Thyroid gland (tissue), 4 donors: Measurements from ENCODE around the gene ZBTB4. TPM values are rescaled to one million over a fixed set of nuclear protein-coding genes. Genes with fewer than 3 reads are reported as not detected.

Experiments used
- DNase-seq, 2 donors: peaks; one replicate each; pipeline ENCODE4 v3.0.0-alpha.2; 2019
- H3K27ac ChIP-seq, 3 donors: fragments of 200-600 bp; sonication (generic); 1 replicate in 2 of 3; 2 replicates in 1 of 3; pipeline ENCODE4 v1.5.1; 2016 to 2019; ENCODE audit warnings: mild to moderate bottlenecking in 1 of 3, moderate library complexity in 1 of 3
- H3K27me3 ChIP-seq: fragments of 200-600 bp; sonication (generic); one replicate; pipeline ENCODE4 v1.5.1; 2019
- H3K36me3 ChIP-seq, 2 donors: fragments of 200-600 bp; sonication (generic); one replicate each; pipeline ENCODE4 v1.5.1; 2016 to 2019
- H3K4me1 ChIP-seq, 2 donors: fragments of 200-600 bp; sonication (generic); one replicate each; pipeline ENCODE4 v1.5.1; 2017 to 2019
- H3K4me3 ChIP-seq, 3 donors: fragments of 200-600 bp; sonication (generic); replicated peaks in 1 of 3; 1 replicate in 2 of 3; 2 replicates in 1 of 3; pipeline ENCODE4 v1.5.1; 2016; ENCODE audit warnings: mild to moderate bottlenecking in 1 of 3
- H3K9me3 ChIP-seq: fragments of 200-600 bp; sonication (generic); one replicate; pipeline ENCODE4 v1.5.1; 2017
- CTCF ChIP-seq, 6 experiments: fragments of 200-600 bp in 3 of 6; fragments of 450-650 bp in 3 of 6; sonication (generic) in 3 of 6; IDR thresholded peaks; one replicate each; pipeline ENCODE4 v1.5.1; 2016 to 2019; ENCODE audit warnings: antibody characterized with exemption in 6 of 6, mild to moderate bottlenecking in 2 of 6, inconsistent platforms in 1 of 6, moderate library complexity in 1 of 6
- POLR2A ChIP-seq, 2 donors: fragments of 450-650 bp; IDR thresholded peaks; one replicate each; pipeline ENCODE4 v1.6.1; 2017; ENCODE audit warnings: antibody characterized with exemption in 2 of 2, mild to moderate bottlenecking in 2 of 2, moderate library complexity in 1 of 2
- WGBS, 2 donors: methylation state at CpG; one replicate each; pipeline ENCODE4 v1.1.5; 2017; 5-methylcytosine and 5-hydroxymethylcytosine counted together
- intact Hi-C: fragments of 100-400 bp; cut with DNase I; formaldehyde crosslinking; loops from one replicate; pipeline ENCODE4 v1.15.1; 2023
- total RNA-seq, 4 donors: library from RNA; depleted of rRNA; stranded (reverse); fragments of >200 nt; gene quantifications; one replicate each; pipeline ENCODE4 v1.2.3, GENCODE V29; 2016

ZBTB4 gene
- total RNA-seq, 4 donors from 2014 or later = 58.5 to 85.2 (median 79.9) TPM

GRCh38 chr17:7495906-7496434 is 16.5 kb upstream of the ZBTB4 start:
- peaks cover 0 to 15% of the 10 kb centered on the region in 2 donors for H3K4me1 ChIP-seq
- TF ChIP-seq POLR2A (IDR thresholded peaks at IDR 0.05) = no peak
- no peak for TF ChIP-seq CTCF (IDR thresholded peaks at IDR 0.05)
- no peak overlapping the region for H3K27ac ChIP-seq
- H3K36me3 ChIP-seq = peaks cover 48 to 51% of the 10 kb centered on the region in 2 donors
- DNase-seq = no peak
- no peaks in the 10 kb centered on the region for H3K27me3 ChIP-seq
- H3K4me3 ChIP-seq = no peak overlapping the region
- H3K9me3 ChIP-seq = no peaks in the 10 kb centered on the region
- intact Hi-C loops = no loop called here
- WGBS, 2 donors = 88 to 94% methylated on average over 12 of the region's 12 CpGs

- Histone ChIP-seq H3K27ac (no peak overlapping the region), H3K9me3 (no peaks in the 10 kb centered on the region), H3K27me3 (no peaks in the 10 kb centered on the region), H3K4me3 (no peak overlapping the region), H3K36me3 (peaks cover 30 to 31% of the 10 kb centered on the region in 2 donors), H3K4me1 (peaks cover 2 to 27% of the 10 kb centered on the region in 2 donors)
- intact Hi-C loops = no loop called here
- DNase-seq = no peak
- TF ChIP-seq POLR2A (IDR thresholded peaks at IDR 0.05) (no peak), CTCF (IDR thresholded peaks at IDR 0.05) (no peak)
- WGBS, 2 donors = 93 to 94% methylated on average over 3 of the region's 3 CpGs
Observed at GRCh38 chr17:7493941-7494340, 14.5 kb upstream of the ZBTB4 start.

GRCh38 chr17:7491583-7491982 is 12.2 kb upstream of the ZBTB4 start:
- H3K36me3 ChIP-seq = peaks cover 8 to 9% of the 10 kb centered on the region in 2 donors
- WGBS, 2 donors = 92% methylated on average over 1 of the region's 1 CpG
- DNase-seq = no peak
- H3K27ac ChIP-seq = no peak overlapping the region
- intact Hi-C loops = no loop called here
- no peaks in the 10 kb centered on the region for H3K27me3 ChIP-seq
- H3K9me3 ChIP-seq = no peaks in the 10 kb centered on the region
- TF ChIP-seq CTCF (IDR thresholded peaks at IDR 0.05) (no peak), POLR2A (IDR thresholded peaks at IDR 0.05) (no peak)
- H3K4me1 ChIP-seq = peaks cover 17 to 42% of the 10 kb centered on the region in 2 donors
- no peak overlapping the region for H3K4me3 ChIP-seq

GRCh38 chr17:7490144-7490543 is 10.7 kb upstream of the ZBTB4 start:
- intact Hi-C loops = no loop called here
- Histone ChIP-seq H3K4me3 (no peak overlapping the region), H3K36me3 (no peaks in the 10 kb centered on the region), H3K27ac (no peak overlapping the region), H3K4me1 (peaks cover 31 to 55% of the 10 kb centered on the region in 2 donors), H3K27me3 (no peaks in the 10 kb centered on the region), H3K9me3 (no peaks in the 10 kb centered on the region)
- TF ChIP-seq CTCF (IDR thresholded peaks at IDR 0.05) = no peak
- TF ChIP-seq POLR2A (IDR thresholded peaks at IDR 0.05) = no peak
- no peak for DNase-seq
- 70 to 76% methylated on average over 8 of the region's 8 CpGs for WGBS, 2 donors

GRCh38 chr17:7486181-7486580 is 6.8 kb upstream of the ZBTB4 start:
- no peaks in the 10 kb centered on the region for H3K27me3 ChIP-seq
- H3K4me3 ChIP-seq = peak overlapping the region in 1 of 3 donors; percentile 31
- peaks cover 31 to 62% of the 10 kb centered on the region in 2 donors for H3K4me1 ChIP-seq
- no peaks in the 10 kb centered on the region for H3K9me3 ChIP-seq
- H3K27ac ChIP-seq = peak overlapping the region in 2 of 3 donors; percentile 0 to 5
- WGBS, 2 donors = 33 to 36% methylated on average over 3 of the region's 3 CpGs
- intact Hi-C loops = loop anchor here (10.0 kb wide), 1 partner anchor 131 kb away; the partner anchor contains the start of genes KCTD11 and TMEM95
- no peak for DNase-seq
- TF ChIP-seq POLR2A (IDR thresholded peaks at IDR 0.05) = no peak
- TF ChIP-seq CTCF (IDR thresholded peaks at IDR 0.05) = no peak
- H3K36me3 ChIP-seq = no peaks in the 10 kb centered on the region
